Spleen (tissue), 11 donors: ENCODE data around the gene PLAGL1. TPM values are rescaled to one million over a fixed set of nuclear protein-coding genes. Genes with fewer than 3 reads are reported as not detected.

ENCODE experiments used
- DNase-seq: peaks from one replicate; pipeline ENCODE4 v3.0.0-alpha.2; 2020
- H3K27ac ChIP-seq, 8 donors: fragments of 200-600 bp; sonication (generic) in 7 of 8; 1 replicate in 4 of 8; 2 replicates in 4 of 8; pipeline versions ENCODE4 v1.5.0 to v1.8.0; 2016 to 2021; ENCODE audit warnings: inconsistent platforms in 4 of 8, mild to moderate bottlenecking in 4 of 8, moderate library complexity in 1 of 8
- H3K27me3 ChIP-seq, 7 donors: fragments of 200-600 bp; sonication (generic) in 6 of 7; replicated peaks in 1 of 7; 1 replicate in 4 of 7; 2 replicates in 3 of 7; pipeline versions ENCODE4 v1.5.0 to v1.8.0; 2016 to 2021; ENCODE audit warnings: inconsistent platforms in 3 of 7, mild to moderate bottlenecking in 1 of 7
- H3K36me3 ChIP-seq, 6 donors: fragments of 200-600 bp; sonication (generic) in 5 of 6; 1 replicate in 4 of 6; 2 replicates in 2 of 6; pipeline versions ENCODE4 v1.5.0 to v1.8.0; 2016 to 2021; ENCODE audit warnings: inconsistent platforms in 2 of 6
- H3K4me1 ChIP-seq, 6 donors: fragments of 200-600 bp; sonication (generic) in 5 of 6; 1 replicate in 3 of 6; 2 replicates in 3 of 6; pipeline versions ENCODE4 v1.5.0 to v1.8.0; 2016 to 2021; ENCODE audit warnings: inconsistent platforms in 3 of 6
- H3K4me3 ChIP-seq, 8 donors: fragments of 200-600 bp; sonication (generic) in 7 of 8; 1 replicate in 4 of 8; 2 replicates in 4 of 8; pipeline versions ENCODE4 v1.5.0 to v1.8.0; 2016 to 2021; ENCODE audit warnings: inconsistent platforms in 4 of 8, mild to moderate bottlenecking in 4 of 8, moderate library complexity in 2 of 8
- H3K9me3 ChIP-seq, 8 donors: fragments of 200-600 bp; sonication (generic) in 7 of 8; 1 replicate in 4 of 8; 2 replicates in 4 of 8; pipeline versions ENCODE4 v1.5.0 to v1.8.0; 2016 to 2021; ENCODE audit warnings: inconsistent platforms in 4 of 8
- CTCF ChIP-seq, 11 experiments: fragments of 200-600 bp in 7 of 11; fragments of 450-650 bp in 4 of 11; sonication (generic) in 4 of 11; IDR thresholded peaks in 8 of 11; conservative IDR thresholded peaks in 3 of 11; 1 replicate in 7 of 11; 2 replicates in 4 of 11; pipeline versions ENCODE4 v1.4.0 to v1.8.0; 2016 to 2021; ENCODE audit warnings: antibody characterized with exemption in 11 of 11, inconsistent platforms in 4 of 11, mild to moderate bottlenecking in 1 of 11
- POLR2A ChIP-seq, 3 donors: fragments of 450-650 bp; IDR thresholded peaks; one replicate each; pipeline ENCODE4 v1.5.1; 2017; ENCODE audit warnings: antibody characterized with exemption in 3 of 3, mild to moderate bottlenecking in 1 of 3
- POLR2AphosphoS5 ChIP-seq, 3 donors: sonication (generic); formaldehyde crosslinking; IDR thresholded peaks; one replicate each; pipeline ENCODE4 v1.5.1; 2017; ENCODE audit warnings: antibody characterized with exemption in 3 of 3
- WGBS, 5 donors: extraction: QIAGEN DNeasy Blood & Tissue Kit in 3 of 5; methylation state at CpG; one replicate each; pipeline versions ENCODE4 v1.1.5 to v1.1.7; 2013 to 2018; 5-methylcytosine and 5-hydroxymethylcytosine counted together
- intact Hi-C: fragments of 100-400 bp; cut with DNase I; formaldehyde crosslinking; loops from one replicate; pipeline ENCODE4 v1.15.0; 2023; ENCODE audit warnings: low total_unique reads
- polyA plus RNA-seq, 3 donors: library from polyadenylated mRNA; stranded (reverse); fragments of 200-250 nt; gene quantifications; one replicate each; pipeline ENCODE4 v1.2.1, GENCODE V29; 2013
- total RNA-seq, 7 donors: library from RNA; depleted of rRNA in 3 of 7; stranded (reverse); fragments of >200 nt in 3 of 7; fragmentation: NEBNext Ultra II Directional in 4 of 7; extraction: Animal tissue kit (Norgen Biotek cat#: 25700) in 4 of 7; gene quantifications; one replicate each; pipeline versions ENCODE4 v1.1.0 to v1.2.1, GENCODE V29; 2016 to 2021
- donor health status: healthy with polysubstance abuse.
- donor health status: DM: no; HTN: no; CAD: no; lungs with moderate emphysema.
- donor health status: DM: no; HTN: no; CAD: no.
- donor health status: Bipolar disorder and iron deficiency.
- donor health status: healthy.
- donor health status: DM: no; HTN: no; CAD: no.
- donor health status: DM: yes; HTN: yes; CAD: no.

PLAGL1 gene
- total and polyA plus RNA-seq, 10 donors = 7.1 to 34.4 (median 25.3) TPM

DNA sequence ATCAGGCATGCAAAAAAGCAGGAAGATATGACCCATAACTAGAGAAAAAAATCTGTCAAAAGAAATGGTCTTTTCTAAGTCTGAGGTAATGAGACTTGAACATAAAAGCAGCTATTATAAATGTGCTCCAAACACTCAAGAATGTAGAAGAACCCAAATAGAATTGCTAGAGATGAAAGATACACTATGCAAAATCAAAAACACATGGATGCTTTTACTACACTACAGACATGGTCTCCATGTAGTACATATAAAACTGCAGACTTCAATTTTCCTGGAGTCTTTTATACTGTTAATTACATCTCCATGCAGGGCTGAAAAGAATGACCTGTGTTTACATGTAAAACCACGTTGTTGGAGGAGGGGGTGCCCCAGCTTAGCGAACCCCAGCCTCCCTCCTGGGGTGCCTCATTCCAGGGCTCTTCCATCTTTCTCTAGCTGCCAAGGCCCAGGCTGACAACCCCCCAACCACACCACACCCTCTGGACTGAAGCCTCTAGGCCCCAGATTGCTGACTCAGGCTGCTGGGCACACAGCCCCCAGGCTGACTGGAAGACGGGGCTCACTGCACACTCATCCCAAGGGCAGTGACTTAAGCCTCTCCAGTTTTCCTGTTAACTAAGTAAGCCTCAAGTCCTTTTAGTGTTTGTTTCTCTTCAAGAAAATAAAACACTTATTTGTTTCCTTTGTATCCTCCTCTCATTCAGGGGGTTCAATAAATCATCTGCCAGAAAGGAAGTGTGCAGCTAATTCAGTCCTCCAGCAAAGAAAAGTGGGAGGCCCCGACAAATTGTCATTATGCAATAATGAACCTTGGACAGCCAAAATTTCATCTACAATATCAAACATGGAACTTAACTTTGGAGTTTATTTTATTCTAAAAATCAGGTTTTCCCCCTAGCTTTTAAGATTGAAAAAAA lies 26.0 kb upstream of the PLAGL1 start:
- Histone ChIP-seq H3K36me3 (no peaks in the 10 kb centered on the region), H3K27ac (no peak overlapping the region), H3K4me3 (no peak overlapping the region), H3K9me3 (peaks cover 0 to 8% (median 0%) of the 10 kb centered on the region in 8 donors), H3K4me1 (peaks cover 0 to 36% (median 14%) of the 10 kb centered on the region in 6 donors), H3K27me3 (no peaks in the 10 kb centered on the region)
- intact Hi-C loops = no loop called here
- 30 to 64% (median 37%) methylated on average over 4 of the region's 4 CpGs for WGBS, 5 donors
- TF ChIP-seq CTCF (IDR thresholded peaks at IDR 0.05 in 8 of 11, conservative IDR thresholded peaks at IDR 0.05 in 3 of 11) = no peak
- TF ChIP-seq POLR2A (IDR thresholded peaks at IDR 0.05) = no peak
- no peak for TF ChIP-seq POLR2AphosphoS5 (IDR thresholded peaks at IDR 0.05)
- no peak for DNase-seq

- Histone ChIP-seq H3K9me3 (peaks cover 0 to 8% (median 0%) of the 10 kb centered on the region in 8 donors), H3K4me3 (no peak overlapping the region), H3K27ac (no peak overlapping the region), H3K27me3 (no peaks in the 10 kb centered on the region), H3K4me1 (peaks cover 0 to 7% (median 0%) of the 10 kb centered on the region in 6 donors), H3K36me3 (no peaks in the 10 kb centered on the region)
- TF ChIP-seq POLR2A (IDR thresholded peaks at IDR 0.05) = no peak
- no peak for TF ChIP-seq POLR2AphosphoS5 (IDR thresholded peaks at IDR 0.05)
- TF ChIP-seq CTCF (IDR thresholded peaks at IDR 0.05 in 8 of 11, conservative IDR thresholded peaks at IDR 0.05 in 3 of 11) = no peak
- no peak for DNase-seq
- WGBS, 5 donors = 69 to 83% (median 81%) methylated on average over 3 of the region's 3 CpGs
- intact Hi-C loops = no loop called here
These were observed 21.4 kb upstream of the PLAGL1 start for GRCh38 chr6:144029452-144029851.

DNA sequence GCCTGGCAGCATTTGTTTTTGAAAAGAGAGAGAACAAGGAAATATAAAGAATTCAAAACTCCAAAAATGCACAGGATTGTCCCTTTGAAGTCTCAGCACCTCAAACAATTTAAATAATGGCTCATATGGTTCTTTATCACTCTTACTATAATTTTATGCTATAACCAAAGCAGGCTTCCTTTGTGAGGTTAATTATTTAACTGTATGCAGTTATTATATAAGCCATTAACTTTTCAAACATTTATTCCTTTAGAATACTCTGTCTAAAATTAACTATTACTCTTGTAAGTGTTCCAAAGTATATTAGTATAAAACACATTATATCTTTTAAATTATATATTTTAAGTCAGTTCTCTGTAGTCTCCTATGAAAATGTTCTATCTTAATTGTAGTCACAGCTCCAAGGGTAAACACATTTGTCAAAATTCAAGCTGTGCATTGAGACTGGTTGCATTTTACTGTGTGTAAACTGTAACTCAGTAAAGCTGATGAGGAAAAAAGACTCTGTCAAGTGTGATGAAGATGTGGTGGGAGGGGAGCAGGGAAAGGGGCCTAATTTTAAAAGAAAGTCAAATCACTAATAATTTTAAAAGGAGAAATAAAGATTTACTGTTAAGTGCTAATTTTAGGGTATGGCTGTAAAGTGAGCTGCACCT lies 20.0 kb upstream of the PLAGL1 start:
- no peaks in the 10 kb centered on the region for H3K27me3 ChIP-seq
- no peaks in the 10 kb centered on the region for H3K9me3 ChIP-seq
- no peaks in the 10 kb centered on the region for H3K4me1 ChIP-seq
- no peak for DNase-seq
- H3K36me3 ChIP-seq = no peaks in the 10 kb centered on the region
- intact Hi-C loops = no loop called here
- H3K4me3 ChIP-seq = no peak overlapping the region
- no peak for TF ChIP-seq CTCF (IDR thresholded peaks at IDR 0.05 in 8 of 11, conservative IDR thresholded peaks at IDR 0.05 in 3 of 11)
- TF ChIP-seq POLR2A (IDR thresholded peaks at IDR 0.05) = no peak
- no peak for TF ChIP-seq POLR2AphosphoS5 (IDR thresholded peaks at IDR 0.05)
- no peak overlapping the region for H3K27ac ChIP-seq

DNA sequence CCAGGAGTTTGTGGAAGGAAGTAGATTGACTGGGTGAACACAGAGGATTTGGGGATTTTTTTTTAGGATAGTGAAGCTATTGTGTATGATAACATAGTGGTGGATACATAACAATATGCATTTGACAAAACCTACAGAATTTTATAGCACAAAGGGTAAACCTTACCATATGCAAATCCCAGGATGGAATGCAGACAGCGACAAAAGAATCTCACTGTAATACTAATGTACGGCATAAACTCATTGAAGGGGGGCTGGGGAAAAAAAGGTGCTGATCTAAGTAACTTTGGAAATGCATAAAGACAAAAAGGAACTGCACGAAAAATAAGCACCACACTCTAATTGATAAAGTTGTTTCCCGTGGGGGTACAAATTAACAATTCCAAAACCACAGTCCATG lies 15.2 kb upstream of the PLAGL1 start:
- H3K4me3 ChIP-seq = no peak overlapping the region
- WGBS, 5 donors = 87 to 93% (median 91%) methylated on average over 4 of the region's 4 CpGs
- no peaks in the 10 kb centered on the region for H3K27me3 ChIP-seq
- H3K36me3 ChIP-seq = no peaks in the 10 kb centered on the region
- H3K9me3 ChIP-seq = no peaks in the 10 kb centered on the region
- DNase-seq = no peak
- H3K27ac ChIP-seq = no peak overlapping the region
- H3K4me1 ChIP-seq = no peaks in the 10 kb centered on the region
- intact Hi-C loops = no loop called here
- TF ChIP-seq POLR2AphosphoS5 (IDR thresholded peaks at IDR 0.05) = no peak
- no peak for TF ChIP-seq POLR2A (IDR thresholded peaks at IDR 0.05)
- TF ChIP-seq CTCF (IDR thresholded peaks at IDR 0.05 in 8 of 11, conservative IDR thresholded peaks at IDR 0.05 in 3 of 11) = no peak
